Measurements from ENCODE around the gene EGLN2.
"Not testable (repeated sequence)": the region's sequence is repeated elsewhere in the genome, so short reads cannot be mapped to it uniquely, and the experiment has no call there.

EGLN2 gene

DNA sequence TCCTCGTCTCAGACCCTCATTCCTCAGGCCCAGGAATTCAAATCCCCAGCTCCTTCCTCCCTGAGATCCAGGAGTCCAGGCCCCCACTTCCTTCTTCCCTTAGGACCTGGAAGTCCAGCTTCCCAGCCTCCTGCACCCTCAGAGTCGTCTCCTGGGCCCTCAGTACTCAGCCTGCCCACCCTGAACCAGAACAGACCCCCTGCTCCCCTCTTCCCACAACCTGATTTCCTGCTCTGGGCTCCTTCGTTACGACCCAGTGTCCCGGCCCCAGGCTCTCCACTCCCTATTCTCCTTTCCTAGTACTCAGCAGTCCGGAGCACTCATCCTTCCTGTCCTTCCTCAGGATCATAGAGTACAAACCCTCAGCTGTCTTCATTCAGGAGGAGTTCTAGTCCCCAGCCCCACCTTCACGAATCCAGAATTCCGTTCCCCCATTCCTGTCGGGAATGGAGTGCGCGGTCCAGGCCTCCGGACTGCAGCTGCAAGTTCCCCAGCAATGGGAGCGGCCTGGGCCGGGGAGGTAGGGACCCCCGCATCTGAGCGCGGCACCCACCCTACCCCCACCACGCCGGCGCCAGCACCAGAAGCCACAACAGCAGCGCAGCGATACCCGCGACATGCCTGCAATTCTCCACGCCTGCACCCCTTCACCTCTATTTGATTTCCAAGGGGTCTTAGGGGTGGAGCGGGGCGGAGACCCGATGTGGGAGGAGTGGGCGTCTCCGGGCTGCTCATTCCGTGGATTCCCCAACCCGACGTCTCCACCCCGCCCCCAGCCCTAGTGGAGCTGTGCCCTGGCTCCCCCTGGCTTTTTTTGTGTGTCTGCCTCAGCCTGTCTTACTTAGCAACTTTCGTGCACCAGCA is 12.7 kb downstream of the EGLN2 start:
- TF ChIP-seq, protein P1, sequence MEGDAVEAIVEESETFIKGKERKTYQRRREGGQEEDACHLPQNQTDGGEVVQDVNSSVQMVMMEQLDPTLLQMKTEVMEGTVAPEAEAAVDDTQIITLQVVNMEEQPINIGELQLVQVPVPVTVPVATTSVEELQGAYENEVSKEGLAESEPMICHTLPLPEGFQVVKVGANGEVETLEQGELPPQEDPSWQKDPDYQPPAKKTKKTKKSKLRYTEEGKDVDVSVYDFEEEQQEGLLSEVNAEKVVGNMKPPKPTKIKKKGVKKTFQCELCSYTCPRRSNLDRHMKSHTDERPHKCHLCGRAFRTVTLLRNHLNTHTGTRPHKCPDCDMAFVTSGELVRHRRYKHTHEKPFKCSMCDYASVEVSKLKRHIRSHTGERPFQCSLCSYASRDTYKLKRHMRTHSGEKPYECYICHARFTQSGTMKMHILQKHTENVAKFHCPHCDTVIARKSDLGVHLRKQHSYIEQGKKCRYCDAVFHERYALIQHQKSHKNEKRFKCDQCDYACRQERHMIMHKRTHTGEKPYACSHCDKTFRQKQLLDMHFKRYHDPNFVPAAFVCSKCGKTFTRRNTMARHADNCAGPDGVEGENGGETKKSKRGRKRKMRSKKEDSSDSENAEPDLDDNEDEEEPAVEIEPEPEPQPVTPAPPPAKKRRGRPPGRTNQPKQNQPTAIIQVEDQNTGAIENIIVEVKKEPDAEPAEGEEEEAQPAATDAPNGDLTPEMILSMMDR (IDR thresholded peaks at IDR 0.05; ENCODE audit: poor library complexity, severe bottlenecking) = no peak
- Histone ChIP-seq H3K4me3 (ENCODE audit: severe bottlenecking) (peak overlapping the region; percentile 34), H3K27me3 (ENCODE audit: insufficient read depth, poor library complexity, severe bottlenecking) (no peaks in the 10 kb centered on the region), H3K9me3 (ENCODE audit: severe bottlenecking) (no peaks in the 10 kb centered on the region), H3K36me3 (ENCODE audit: low read depth) (peaks cover 28% of the 10 kb centered on the region), H3K27ac (ENCODE audit: poor library complexity, severe bottlenecking) (peak overlapping the region; percentile 37), H3K4me1 (ENCODE audit: insufficient read depth, poor library complexity, severe bottlenecking) (peaks cover 2% of the 10 kb centered on the region)
- DNase-seq (ENCODE audit: low spot score) = no peak
- no peak for ATAC-seq (ENCODE audit: low read depth)

DNA sequence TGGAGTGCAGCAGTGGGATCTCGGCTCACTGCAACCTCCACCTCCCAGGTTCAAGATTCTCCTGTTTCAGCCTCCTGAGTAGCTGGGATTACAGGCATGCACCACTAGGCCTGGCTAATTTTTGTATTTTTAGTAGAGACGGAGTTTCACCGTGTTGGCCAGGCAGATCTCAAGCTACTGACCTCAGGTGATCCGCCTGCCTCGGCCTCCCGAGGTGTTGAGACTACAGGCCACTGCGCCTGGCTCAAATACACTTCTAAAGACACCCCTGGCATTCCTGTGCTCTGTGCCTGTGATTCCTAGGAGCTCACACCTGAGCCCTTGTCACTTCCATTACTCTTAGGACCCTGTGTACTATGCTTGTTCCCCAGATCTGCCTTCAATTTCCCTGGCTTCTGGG is 13.6 kb downstream of the EGLN2 start:
- not testable (repeated sequence) for ATAC-seq (ENCODE audit: low read depth); H3K4me1 ChIP-seq (ENCODE audit: insufficient read depth, poor library complexity, severe bottlenecking); H3K27ac ChIP-seq (ENCODE audit: poor library complexity, severe bottlenecking); H3K4me3 ChIP-seq (ENCODE audit: severe bottlenecking); H3K9me3 ChIP-seq (ENCODE audit: severe bottlenecking); H3K27me3 ChIP-seq (ENCODE audit: insufficient read depth, poor library complexity, severe bottlenecking); DNase-seq (ENCODE audit: low spot score)
- peaks cover 21% of the 10 kb centered on the region for H3K36me3 ChIP-seq (ENCODE audit: low read depth)

GRCh38 chr19:40813182-40813581 is 14.2 kb downstream of the EGLN2 start:
- no peak for ATAC-seq (ENCODE audit: low read depth)
- DNase-seq (ENCODE audit: low spot score) = no peak
- H3K4me3 ChIP-seq (ENCODE audit: severe bottlenecking) = no peak overlapping the region
- peaks cover 15% of the 10 kb centered on the region for H3K36me3 ChIP-seq (ENCODE audit: low read depth)
- peaks cover 2% of the 10 kb centered on the region for H3K4me1 ChIP-seq (ENCODE audit: insufficient read depth, poor library complexity, severe bottlenecking)
- no peaks in the 10 kb centered on the region for H3K9me3 ChIP-seq (ENCODE audit: severe bottlenecking)
- TF ChIP-seq, protein P1 (IDR thresholded peaks at IDR 0.05; ENCODE audit: poor library complexity, severe bottlenecking) = no peak
- H3K27ac ChIP-seq (ENCODE audit: poor library complexity, severe bottlenecking) = no peak overlapping the region
- no peaks in the 10 kb centered on the region for H3K27me3 ChIP-seq (ENCODE audit: insufficient read depth, poor library complexity, severe bottlenecking)

DNA sequence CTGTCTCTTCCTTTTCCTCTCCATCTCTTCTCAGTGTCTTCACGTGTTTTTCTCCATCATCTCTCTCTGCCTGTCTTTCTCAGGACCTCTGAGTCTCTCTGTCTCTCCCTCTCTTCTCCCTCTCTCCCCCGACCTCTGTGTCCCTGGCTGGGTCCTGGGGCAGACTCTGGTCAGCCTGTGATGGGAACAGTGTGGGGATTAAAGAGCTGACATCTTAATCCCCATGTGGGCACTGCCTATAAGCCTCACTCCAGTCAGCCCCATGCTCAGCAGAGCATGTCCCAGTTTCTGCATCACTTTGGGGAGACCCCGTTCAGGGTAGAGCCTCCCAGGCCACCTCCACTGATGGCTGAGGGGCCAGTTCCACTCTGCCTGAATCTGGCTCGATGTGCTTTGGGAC is 16.2 kb downstream of the EGLN2 start:
- Histone ChIP-seq H3K4me3 (ENCODE audit: severe bottlenecking) (no peak overlapping the region), H3K4me1 (ENCODE audit: insufficient read depth, poor library complexity, severe bottlenecking) (peaks cover 2% of the 10 kb centered on the region), H3K27me3 (ENCODE audit: insufficient read depth, poor library complexity, severe bottlenecking) (no peaks in the 10 kb centered on the region), H3K27ac (ENCODE audit: poor library complexity, severe bottlenecking) (no peak overlapping the region), H3K36me3 (ENCODE audit: low read depth) (no peaks in the 10 kb centered on the region), H3K9me3 (ENCODE audit: severe bottlenecking) (no peaks in the 10 kb centered on the region)
- ATAC-seq (ENCODE audit: low read depth) (no peak), DNase-seq (ENCODE audit: low spot score) (no peak)
- TF ChIP-seq, protein P1 (IDR thresholded peaks at IDR 0.05; ENCODE audit: poor library complexity, severe bottlenecking) = no peak

DNA sequence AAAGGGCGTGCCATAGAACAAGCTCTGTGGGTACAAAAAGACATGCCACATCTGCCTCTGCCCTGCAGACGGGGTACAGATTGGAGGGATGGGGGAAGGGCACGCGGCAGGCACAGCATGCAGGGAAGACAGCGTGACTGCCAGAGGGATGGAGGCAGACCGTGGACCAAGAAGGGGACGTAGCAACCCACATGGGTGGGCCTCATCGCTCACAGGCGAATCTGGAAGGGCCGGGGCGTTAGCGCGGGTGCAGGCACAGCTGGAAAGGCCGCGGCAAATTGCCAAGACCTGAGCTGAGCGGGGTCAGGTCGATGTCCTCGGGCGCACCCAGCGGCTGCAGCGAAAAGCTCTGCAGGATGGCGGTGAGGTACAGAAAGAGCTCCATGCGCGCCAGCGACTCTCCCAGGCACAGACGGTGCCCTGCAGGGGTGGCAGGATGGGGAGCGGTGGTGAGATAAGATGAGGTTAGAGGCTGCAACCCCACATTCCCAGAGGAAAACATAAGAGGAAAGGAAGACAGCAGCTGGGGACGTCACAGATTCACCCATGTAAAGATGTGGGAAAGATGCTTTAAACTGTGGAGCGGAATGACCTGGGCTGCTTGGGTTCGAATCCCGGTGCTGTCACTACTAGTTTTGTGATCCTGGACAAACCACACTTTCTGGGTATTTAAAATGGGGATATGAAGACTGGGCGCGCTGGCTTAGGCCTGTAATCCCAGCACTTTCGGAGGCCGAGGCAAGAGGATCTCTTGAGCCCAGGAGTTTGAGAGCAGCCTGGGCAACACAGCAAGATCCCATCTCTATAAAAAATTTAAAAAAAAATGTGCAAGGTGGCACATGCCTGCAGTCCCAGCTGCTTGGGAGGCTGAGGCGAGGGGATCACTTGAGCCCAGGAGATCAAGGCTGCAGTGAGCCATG is 19.7 kb downstream of the EGLN2 start:
- H3K27ac ChIP-seq (ENCODE audit: poor library complexity, severe bottlenecking); H3K36me3 ChIP-seq (ENCODE audit: low read depth); H3K4me3 ChIP-seq (ENCODE audit: severe bottlenecking); H3K27me3 ChIP-seq (ENCODE audit: insufficient read depth, poor library complexity, severe bottlenecking); H3K9me3 ChIP-seq (ENCODE audit: severe bottlenecking); H3K4me1 ChIP-seq (ENCODE audit: insufficient read depth, poor library complexity, severe bottlenecking); DNase-seq (ENCODE audit: low spot score): not testable (repeated sequence)
- ATAC-seq (ENCODE audit: low read depth) = peak; percentile 71
- TF ChIP-seq, protein P1 (IDR thresholded peaks at IDR 0.05; ENCODE audit: poor library complexity, severe bottlenecking) = peak; percentile 31
